Measurements from ENCODE around the gene KRTAP10-10. TPM values are rescaled to one million over a fixed set of nuclear protein-coding genes. Genes with fewer than 3 reads are reported as not detected.

KRTAP10-10 gene
- total RNA-seq, 4 donors from 2014 or later: not detected

- H3K4me3 ChIP-seq: no peak overlapping the region
- peaks cover 5 to 11% (median 5%) of the 10 kb centered on the region in 3 donors for H3K27me3 ChIP-seq
- intact Hi-C loops (cut with DNase I; ENCODE audit: low total_unique reads): no loop called here
Measured at GRCh38 chr21:44613386-44614155, 23.6 kb upstream of the KRTAP10-10 start.

GRCh38 chr21:44614161-44614631 is 23.0 kb upstream of the KRTAP10-10 start:
- Histone ChIP-seq H3K36me3 (no peaks in the 10 kb centered on the region), H3K27me3 (peaks cover 5 to 11% (median 5%) of the 10 kb centered on the region in 3 donors), H3K4me1 (no peaks in the 10 kb centered on the region), H3K9me3 (no peaks in the 10 kb centered on the region), H3K27ac (no peak overlapping the region), H3K4me3 (no peak overlapping the region)
- intact Hi-C loops (cut with DNase I; ENCODE audit: low total_unique reads): no loop called here
- in situ Hi-C loops (cut with MboI; ENCODE audit: low sequenced_read_pairs in 4 of 4): no loop called here
- TF ChIP-seq CTCF (IDR thresholded peaks at IDR 0.05 in 4 of 5, conservative IDR thresholded peaks at IDR 0.05 in 1 of 5): no peak
- TF ChIP-seq POLR2A (IDR thresholded peaks at IDR 0.05): no peak
- DNase-seq (no peak), ATAC-seq (no peak)

More at GRCh38 chr21:44613386-44614155, 23.6 kb upstream of the KRTAP10-10 start:
- in situ Hi-C loops (cut with MboI; ENCODE audit: low sequenced_read_pairs in 4 of 4): no loop called here
- TF ChIP-seq POLR2A (IDR thresholded peaks at IDR 0.05) (no peak), CTCF (IDR thresholded peaks at IDR 0.05 in 4 of 5, conservative IDR thresholded peaks at IDR 0.05 in 1 of 5) (no peak)
- Histone ChIP-seq H3K9me3 (no peaks in the 10 kb centered on the region), H3K36me3 (no peaks in the 10 kb centered on the region), H3K27ac (no peak overlapping the region), H3K4me1 (no peaks in the 10 kb centered on the region)
- DNase-seq (no peak), ATAC-seq (no peak)

GRCh38 chr21:44614961-44615391 is 22.2 kb upstream of the KRTAP10-10 start:
- no peak for ATAC-seq
- intact Hi-C loops (cut with DNase I; ENCODE audit: low total_unique reads) (no loop called here), in situ Hi-C loops (cut with MboI; ENCODE audit: low sequenced_read_pairs in 4 of 4) (no loop called here)
- H3K27ac ChIP-seq: no peak overlapping the region
- H3K36me3 ChIP-seq: no peaks in the 10 kb centered on the region
- DNase-seq: no peak
- H3K9me3 ChIP-seq: no peaks in the 10 kb centered on the region
- no peaks in the 10 kb centered on the region for H3K4me1 ChIP-seq
- H3K4me3 ChIP-seq: no peak overlapping the region
- peaks cover 5 to 11% (median 5%) of the 10 kb centered on the region in 3 donors for H3K27me3 ChIP-seq
- no peak for TF ChIP-seq POLR2A (IDR thresholded peaks at IDR 0.05)
- TF ChIP-seq CTCF (IDR thresholded peaks at IDR 0.05 in 4 of 5, conservative IDR thresholded peaks at IDR 0.05 in 1 of 5): no peak

- peaks cover 5 to 11% (median 5%) of the 10 kb centered on the region in 3 donors for H3K27me3 ChIP-seq
- in situ Hi-C loops (cut with MboI; ENCODE audit: low sequenced_read_pairs in 4 of 4): no loop called here
- H3K4me1 ChIP-seq: no peaks in the 10 kb centered on the region
- no peak for TF ChIP-seq CTCF (IDR thresholded peaks at IDR 0.05 in 4 of 5, conservative IDR thresholded peaks at IDR 0.05 in 1 of 5)
- no peak for TF ChIP-seq POLR2A (IDR thresholded peaks at IDR 0.05)
- no peak overlapping the region for H3K4me3 ChIP-seq
- no peaks in the 10 kb centered on the region for H3K36me3 ChIP-seq
- intact Hi-C loops (cut with DNase I; ENCODE audit: low total_unique reads): no loop called here
- no peak overlapping the region for H3K27ac ChIP-seq
- no peak for ATAC-seq
- no peak for DNase-seq
- H3K9me3 ChIP-seq: no peaks in the 10 kb centered on the region
Measured at GRCh38 chr21:44615466-44615865, 21.7 kb upstream of the KRTAP10-10 start.
